H9 (cell line): ENCODE results near the gene TMEM30B. TPM values are rescaled to one million over a fixed set of nuclear protein-coding genes. Genes with fewer than 3 reads are reported as not detected.

ENCODE experiments used
- DNase-seq: peaks from one replicate; pipeline ENCODE4 v3.0.0-alpha.2; 2017
- H2AFZ ChIP-seq: one replicate; pipeline ENCODE4 v1.6.1; 2013; ENCODE audit warnings: mild to moderate bottlenecking, low read length, control low read depth, moderate library complexity
- H2AK5ac ChIP-seq: 2 replicates; pipeline ENCODE4 v1.6.1; 2013; ENCODE audit warnings: low read length, control low read depth, mixed read lengths; ENCODE audit not compliant: insufficient read length
- H2BK120ac ChIP-seq: one replicate; pipeline ENCODE4 v1.6.1; 2013; ENCODE audit warnings: low read depth, mild to moderate bottlenecking, low read length, control low read depth, inconsistent platforms; ENCODE audit not compliant: poor library complexity, severe bottlenecking
- H2BK12ac ChIP-seq: 2 replicates; pipeline ENCODE4 v1.6.1; 2013; ENCODE audit warnings: low read length, control low read depth, mixed read lengths, low read depth; ENCODE audit not compliant: insufficient read length
- H2BK15ac ChIP-seq: 2 replicates; pipeline ENCODE4 v1.6.1; 2013; ENCODE audit warnings: low read depth, low read length, control low read depth
- H2BK20ac ChIP-seq: one replicate; pipeline ENCODE4 v1.6.1; 2013; ENCODE audit warnings: low read depth, mild to moderate bottlenecking, low read length, control low read depth, inconsistent platforms; ENCODE audit not compliant: poor library complexity, severe bottlenecking
- H2BK5ac ChIP-seq: 2 replicates; pipeline ENCODE4 v1.6.1; 2013; ENCODE audit warnings: low read length, control low read depth, mixed read lengths; ENCODE audit not compliant: insufficient read length
- H3K14ac ChIP-seq: 2 replicates; pipeline ENCODE4 v1.6.1; 2013; ENCODE audit warnings: low read length, control low read depth; ENCODE audit not compliant: insufficient read depth
- H3K18ac ChIP-seq: 2 replicates; pipeline ENCODE4 v1.6.1; 2013; ENCODE audit warnings: low read depth, mild to moderate bottlenecking, mixed read lengths, low read length, control low read depth; ENCODE audit not compliant: insufficient read length
- H3K23ac ChIP-seq: 2 replicates; pipeline ENCODE4 v1.6.1; 2013; ENCODE audit warnings: low read length, control low read depth, mixed read lengths, low read depth; ENCODE audit not compliant: insufficient read length
- H3K23me2 ChIP-seq: 2 replicates; pipeline ENCODE4 v1.6.1; 2013; ENCODE audit warnings: low read depth, mild to moderate bottlenecking, mixed read lengths, low read length, control low read depth; ENCODE audit not compliant: insufficient read length, poor library complexity, severe bottlenecking
- H3K27ac ChIP-seq: 2 replicates; pipeline ENCODE4 v1.5.1; 2013; ENCODE audit warnings: low read length, control low read depth, mixed read lengths, low read depth; ENCODE audit not compliant: insufficient read length
- H3K27me3 ChIP-seq: 2 replicates; pipeline ENCODE4 v1.6.1; 2013; ENCODE audit warnings: low read length, control low read depth, inconsistent platforms; ENCODE audit not compliant: insufficient read depth
- H3K4ac ChIP-seq: 2 replicates; pipeline ENCODE4 v1.6.1; 2013; ENCODE audit warnings: low read depth, mild to moderate bottlenecking, control low read depth, inconsistent platforms, low read length, moderate library complexity
- H3K4me1 ChIP-seq: 2 replicates; pipeline ENCODE4 v1.6.1; 2013; ENCODE audit warnings: low read length, control low read depth, inconsistent platforms; ENCODE audit not compliant: insufficient read depth
- H3K4me2 ChIP-seq: 2 replicates; pipeline ENCODE4 v1.6.1; 2013; ENCODE audit warnings: low read length, control low read depth, mixed read lengths; ENCODE audit not compliant: insufficient read length, insufficient read depth
- H3K56ac ChIP-seq: 2 replicates; pipeline ENCODE4 v1.6.1; 2013; ENCODE audit warnings: low read depth, mild to moderate bottlenecking, mixed read lengths, low read length, control low read depth; ENCODE audit not compliant: insufficient read length
- H3K79me1 ChIP-seq: 2 replicates; pipeline ENCODE4 v1.6.1; 2013; ENCODE audit warnings: low read depth, mild to moderate bottlenecking, moderate library complexity, low read length, control low read depth, inconsistent platforms; ENCODE audit not compliant: insufficient read depth, poor library complexity, severe bottlenecking
- H3K79me2 ChIP-seq: 2 replicates; pipeline ENCODE4 v1.6.1; 2013; ENCODE audit warnings: low read length, control low read depth, inconsistent platforms; ENCODE audit not compliant: insufficient read depth
- H3K9ac ChIP-seq: 2 replicates; pipeline ENCODE4 v1.6.1; 2013; ENCODE audit warnings: low read length, control low read depth, mixed read lengths; ENCODE audit not compliant: insufficient read length; ENCODE audit errors: extremely low read depth
- H3K9me3 ChIP-seq: one replicate; pipeline ENCODE4 v1.6.1; 2013; ENCODE audit warnings: low read depth, low read length, inconsistent platforms; ENCODE audit not compliant: control insufficient read depth
- H3T11ph ChIP-seq: one replicate; pipeline ENCODE4 v1.6.1; 2013; ENCODE audit warnings: mild to moderate bottlenecking, low read length, control low read depth, inconsistent platforms
- H4K20me1 ChIP-seq: one replicate; pipeline ENCODE4 v1.6.1; 2013; ENCODE audit not compliant: control insufficient read depth, insufficient read length, insufficient read depth
- H4K5ac ChIP-seq: 2 replicates; pipeline ENCODE4 v1.6.1; 2013; ENCODE audit warnings: low read depth, mild to moderate bottlenecking, mixed read lengths, low read length, control low read depth; ENCODE audit not compliant: insufficient read length
- H4K8ac ChIP-seq: replicated peaks from 2 replicates; pipeline ENCODE4 v1.6.1; 2013; ENCODE audit warnings: low read length, control low read depth, mixed read lengths, low read depth; ENCODE audit not compliant: insufficient read length
- H4K91ac ChIP-seq: 2 replicates; pipeline ENCODE4 v1.6.1; 2013; ENCODE audit warnings: low read depth, mild to moderate bottlenecking, moderate library complexity, mixed read lengths, low read length, control low read depth; ENCODE audit not compliant: insufficient read length
- H3K27ac Mint-ChIP-seq, 3 experiments: 2 replicates in 2 of 3; 3 replicates in 1 of 3; pipeline ENCODE4 v1.8.0; 2020 to 2021; ENCODE audit warnings: mixed read lengths in 3 of 3, mild to moderate bottlenecking in 1 of 3, moderate library complexity in 1 of 3
- H3K27me3 Mint-ChIP-seq: 2 replicates; pipeline ENCODE4 v1.8.0; 2021; ENCODE audit warnings: low read depth, mild to moderate bottlenecking, moderate library complexity, mixed read lengths
- H3K36me3 Mint-ChIP-seq, 3 experiments: 2 replicates in 2 of 3; 3 replicates in 1 of 3; pipeline ENCODE4 v1.8.0; 2020 to 2021; ENCODE audit warnings: low read depth in 3 of 3, mixed read lengths in 3 of 3; ENCODE audit not compliant: insufficient read depth in 1 of 3
- H3K4me1 Mint-ChIP-seq, 2 experiments: 2 replicates each; pipeline ENCODE4 v1.8.0; 2020; ENCODE audit warnings: mixed read lengths in 2 of 2
- H3K4me3 Mint-ChIP-seq, 2 experiments: 2 replicates in 1 of 2; 3 replicates in 1 of 2; pipeline ENCODE4 v1.8.0; 2020 to 2021; ENCODE audit warnings: mild to moderate bottlenecking in 2 of 2, mixed read lengths in 2 of 2, moderate library complexity in 1 of 2
- H3K9me3 Mint-ChIP-seq, 2 experiments: 2 replicates in 1 of 2; 3 replicates in 1 of 2; pipeline ENCODE4 v1.8.0; 2020; ENCODE audit warnings: mild to moderate bottlenecking in 2 of 2, mixed read lengths in 2 of 2, moderate library complexity in 1 of 2
- WGBS: extraction: QIAGEN DNeasy Blood & Tissue Kit; methylation state at CpG from one replicate; pipeline ENCODE4 v1.1.7; 2013; ENCODE audit warnings: missing lambda C conversion rate, low lambda C conversion rate, mixed read lengths; ENCODE audit not compliant: insufficient read length; ENCODE audit errors: extremely low coverage; 5-methylcytosine and 5-hydroxymethylcytosine counted together
- total RNA-seq: library from RNA; stranded (reverse); gene quantifications from 2 replicates; pipeline ENCODE4 v1.2.1, GENCODE V29; 2021
- TF ChIP-seq, protein P1 (sequence below): fragments of 200-600 bp; sonication (generic); conservative IDR thresholded peaks from 3 replicates; pipeline ENCODE4 v1.8.0; 2021; ENCODE audit warnings: antibody characterized with exemption, mild to moderate bottlenecking

TMEM30B gene
- total RNA-seq, 1 experiment from 2014 or later: 12.2 TPM

- Histone ChIP-seq H3K79me1 (no peaks in the 10 kb centered on the region), H3K27ac (no peak overlapping the region)
- WGBS: no CpG with 5 or more reads among the region's 1 CpG
These were observed 49.4 kb upstream of the TMEM30B start for GRCh38 chr14:61330511-61330910.

More at GRCh38 chr14:61330511-61330910, 49.4 kb upstream of the TMEM30B start:
- Histone ChIP-seq H2BK15ac (no peak overlapping the region), H2BK5ac (no peak overlapping the region), H4K91ac (no peak overlapping the region), H2BK12ac (no peak overlapping the region), H3K4me1 (no peaks in the 10 kb centered on the region), H3K23me2 (no peaks in the 10 kb centered on the region), H3K4ac (no peak overlapping the region), H3T11ph (no peak overlapping the region), H3K14ac (no peak overlapping the region), H4K5ac (no peak overlapping the region), H3K9me3 (no peaks in the 10 kb centered on the region), H3K56ac (no peak overlapping the region), H3K27me3 (no peaks in the 10 kb centered on the region), H2BK20ac (no peak overlapping the region), H2AK5ac (no peak overlapping the region), H3K79me2 (no peaks in the 10 kb centered on the region), H3K4me2 (no peak overlapping the region), H3K23ac (no peak overlapping the region), H3K18ac (no peak overlapping the region), H4K8ac (no peak overlapping the region), H4K20me1 (no peaks in the 10 kb centered on the region), H2BK120ac (no peak overlapping the region), H2AFZ (no peak overlapping the region), H3K9ac (no peak overlapping the region)
- H3K9me3 Mint-ChIP-seq: peaks cover 5 to 6% of the 10 kb centered on the region in 2 experiments; a peak in 3 of 5 replicates
- TF ChIP-seq, protein P1, sequence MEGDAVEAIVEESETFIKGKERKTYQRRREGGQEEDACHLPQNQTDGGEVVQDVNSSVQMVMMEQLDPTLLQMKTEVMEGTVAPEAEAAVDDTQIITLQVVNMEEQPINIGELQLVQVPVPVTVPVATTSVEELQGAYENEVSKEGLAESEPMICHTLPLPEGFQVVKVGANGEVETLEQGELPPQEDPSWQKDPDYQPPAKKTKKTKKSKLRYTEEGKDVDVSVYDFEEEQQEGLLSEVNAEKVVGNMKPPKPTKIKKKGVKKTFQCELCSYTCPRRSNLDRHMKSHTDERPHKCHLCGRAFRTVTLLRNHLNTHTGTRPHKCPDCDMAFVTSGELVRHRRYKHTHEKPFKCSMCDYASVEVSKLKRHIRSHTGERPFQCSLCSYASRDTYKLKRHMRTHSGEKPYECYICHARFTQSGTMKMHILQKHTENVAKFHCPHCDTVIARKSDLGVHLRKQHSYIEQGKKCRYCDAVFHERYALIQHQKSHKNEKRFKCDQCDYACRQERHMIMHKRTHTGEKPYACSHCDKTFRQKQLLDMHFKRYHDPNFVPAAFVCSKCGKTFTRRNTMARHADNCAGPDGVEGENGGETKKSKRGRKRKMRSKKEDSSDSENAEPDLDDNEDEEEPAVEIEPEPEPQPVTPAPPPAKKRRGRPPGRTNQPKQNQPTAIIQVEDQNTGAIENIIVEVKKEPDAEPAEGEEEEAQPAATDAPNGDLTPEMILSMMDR: no peak
- H3K4me3 Mint-ChIP-seq: no peak overlapping the region
- no peak for DNase-seq
- peaks cover 23 to 28% of the 10 kb centered on the region in 2 experiments for H3K4me1 Mint-ChIP-seq
- no peaks in the 10 kb centered on the region; the same call in 1 of the 2 replicates for H3K27me3 Mint-ChIP-seq
- peaks cover 2 to 9% (median 6%) of the 10 kb centered on the region in 3 experiments; a peak in 5 of 7 replicates for H3K36me3 Mint-ChIP-seq
- no peak overlapping the region for H3K27ac Mint-ChIP-seq
